IPS-NIHi11 (cell line): Measurements from ENCODE around the gene DCUN1D4.
"Not testable (repeated sequence)": the region's sequence is repeated elsewhere in the genome, so short reads cannot be mapped to it uniquely, and the experiment has no call there.

Experiments
- DNase-seq: peaks from one replicate; pipeline ENCODE4 v3.0.0; 2012; ENCODE audit warnings: mixed read lengths, low spot score

DCUN1D4 gene

GRCh38 chr4:51855270-51855669, 12.3 kb downstream of the DCUN1D4 start:
- no peak for DNase-seq

DNA sequence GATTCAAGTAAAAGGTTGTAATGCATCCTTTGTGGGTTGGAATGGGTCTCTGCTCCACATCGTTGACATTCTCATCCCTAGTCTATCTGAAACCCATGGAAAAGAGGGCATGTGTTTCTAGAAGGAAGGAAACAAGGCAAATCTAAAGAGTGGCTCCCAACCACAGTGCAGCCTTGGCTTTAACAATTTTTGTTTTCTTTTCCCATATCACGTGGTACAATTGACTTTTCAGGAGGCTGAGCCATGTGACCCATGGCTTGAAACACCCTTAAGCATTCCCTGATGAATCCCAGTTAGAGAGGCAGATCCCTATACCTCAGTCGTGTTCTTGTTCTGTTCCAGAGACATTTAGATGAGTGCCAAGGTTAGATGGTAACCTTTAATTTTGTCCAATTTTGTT, 12.8 kb downstream of the DCUN1D4 start:
- no peak for DNase-seq

DNA sequence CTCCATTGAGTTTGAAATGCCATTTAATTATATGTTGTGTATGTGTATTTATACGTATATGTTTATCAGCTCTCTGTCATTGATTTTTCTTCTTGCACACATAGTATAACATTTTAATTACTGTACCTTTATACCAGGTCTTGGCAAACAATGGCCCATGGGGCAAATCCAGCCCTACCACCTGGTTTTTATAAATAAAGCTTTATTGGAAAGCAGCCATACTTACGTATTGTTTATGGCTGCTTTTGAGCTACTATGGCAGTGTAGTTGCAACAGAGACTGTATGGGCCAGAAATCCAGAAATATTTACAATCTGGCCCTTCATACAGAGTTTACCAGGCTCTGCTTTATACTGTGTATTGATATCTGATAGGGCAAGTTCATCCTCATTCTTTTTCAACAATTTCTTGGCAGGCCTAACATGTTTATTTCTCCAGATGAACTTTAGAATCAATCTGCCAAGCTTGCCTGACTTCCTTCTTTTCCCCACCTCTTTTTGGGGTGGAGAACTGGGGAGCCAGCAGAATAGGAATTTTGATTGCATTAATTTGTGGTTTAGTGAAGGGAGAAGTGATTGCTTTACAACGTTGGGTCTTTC, 15.8 kb downstream of the DCUN1D4 start:
- no peak for DNase-seq

DNA sequence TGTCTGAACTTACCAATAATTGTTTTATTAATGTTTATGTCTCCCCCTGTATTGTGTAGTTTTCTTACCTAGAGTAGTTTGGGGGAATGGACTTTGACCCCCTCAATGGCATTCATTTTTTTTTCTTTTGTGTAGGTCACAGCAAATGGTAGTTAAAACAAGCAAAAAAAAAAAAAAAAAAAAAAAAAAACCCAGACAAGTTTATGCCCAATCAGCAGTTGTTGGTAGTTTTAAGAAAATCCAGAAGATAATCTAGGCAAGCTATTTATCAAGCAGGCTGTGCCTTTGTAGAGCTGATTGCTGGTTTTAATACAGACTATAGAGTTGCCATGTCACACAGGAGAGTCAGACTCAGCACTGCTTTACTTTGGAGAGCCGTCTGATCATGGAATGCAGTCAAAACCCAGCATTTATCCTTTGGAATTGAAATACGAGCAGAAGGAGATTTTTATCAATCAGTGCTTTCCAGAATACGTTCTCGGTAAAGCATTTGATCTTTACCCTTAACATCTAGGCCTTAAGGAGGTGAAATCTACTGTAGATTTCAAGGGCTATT, 16.6 kb downstream of the DCUN1D4 start:
- no peak for DNase-seq

GRCh38 chr4:51862199-51862598, 19.2 kb downstream of the DCUN1D4 start:
- no peak for DNase-seq

DNA sequence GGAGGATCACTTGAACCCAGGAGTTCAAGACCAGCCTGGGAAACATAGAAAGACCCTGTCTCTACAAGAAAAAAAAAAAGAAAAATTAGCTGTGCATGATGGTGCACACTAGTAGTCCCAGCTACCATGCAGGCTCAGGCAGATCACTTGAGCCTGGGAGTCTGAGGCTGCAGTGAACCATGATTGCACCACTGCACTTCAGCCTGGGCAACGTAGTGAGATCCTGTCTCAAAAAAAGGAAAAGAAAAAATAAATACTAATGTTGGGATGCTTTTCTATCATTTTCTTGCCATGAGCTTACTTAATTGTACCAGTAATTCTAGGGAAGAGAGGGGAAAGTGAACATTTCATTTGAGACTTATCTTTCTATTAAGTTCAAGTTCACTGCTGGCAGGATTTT, 19.8 kb downstream of the DCUN1D4 start:
- DNase-seq, result no peak

- no peak for DNase-seq
These were observed 22.8 kb downstream of the DCUN1D4 start for GRCh38 chr4:51865717-51866116.

GRCh38 chr4:51866835-51867234, 23.9 kb downstream of the DCUN1D4 start:
- DNase-seq, result no peak

- DNase-seq, result no peak
These were observed 24.9 kb downstream of the DCUN1D4 start for GRCh38 chr4:51867689-51868448.

- no peak for DNase-seq
These were observed 25.5 kb downstream of the DCUN1D4 start for GRCh38 chr4:51868449-51868847.

DNA sequence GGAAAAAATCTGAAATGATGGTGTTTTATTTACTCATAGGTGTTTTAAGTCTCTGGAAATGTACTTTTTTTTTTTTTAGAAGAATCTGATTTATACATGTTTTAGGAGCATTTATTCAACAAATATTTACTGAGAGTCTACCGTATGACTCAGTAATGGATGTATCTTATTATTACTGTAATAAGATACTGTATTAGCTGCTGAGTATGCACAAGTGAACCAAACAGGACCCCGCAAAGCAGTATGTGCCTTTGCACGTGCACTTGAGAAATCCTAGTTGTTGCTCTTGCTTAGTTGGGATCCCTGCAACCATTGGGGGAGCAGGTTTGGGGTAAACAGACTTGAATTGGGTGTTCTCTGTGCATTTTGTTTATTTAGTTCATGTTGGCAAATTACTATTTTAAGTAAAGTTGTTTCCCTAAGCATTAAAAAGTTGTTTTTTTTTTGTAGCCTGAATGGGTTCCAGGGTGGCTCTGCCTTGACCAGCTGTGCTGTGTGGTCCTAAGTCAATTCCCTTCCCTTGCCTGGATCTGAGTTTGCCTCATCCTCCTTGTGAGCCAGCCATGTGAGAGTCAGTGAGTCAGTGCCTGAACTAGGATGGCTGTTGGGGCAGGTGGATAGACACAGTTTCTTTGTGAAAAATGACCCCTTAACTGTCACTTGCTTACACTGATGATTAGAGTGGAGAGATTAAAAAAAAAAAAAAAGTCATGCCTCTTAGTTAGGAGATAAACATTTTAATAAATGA, 27.7 kb downstream of the DCUN1D4 start:
- no peak for DNase-seq

DNA sequence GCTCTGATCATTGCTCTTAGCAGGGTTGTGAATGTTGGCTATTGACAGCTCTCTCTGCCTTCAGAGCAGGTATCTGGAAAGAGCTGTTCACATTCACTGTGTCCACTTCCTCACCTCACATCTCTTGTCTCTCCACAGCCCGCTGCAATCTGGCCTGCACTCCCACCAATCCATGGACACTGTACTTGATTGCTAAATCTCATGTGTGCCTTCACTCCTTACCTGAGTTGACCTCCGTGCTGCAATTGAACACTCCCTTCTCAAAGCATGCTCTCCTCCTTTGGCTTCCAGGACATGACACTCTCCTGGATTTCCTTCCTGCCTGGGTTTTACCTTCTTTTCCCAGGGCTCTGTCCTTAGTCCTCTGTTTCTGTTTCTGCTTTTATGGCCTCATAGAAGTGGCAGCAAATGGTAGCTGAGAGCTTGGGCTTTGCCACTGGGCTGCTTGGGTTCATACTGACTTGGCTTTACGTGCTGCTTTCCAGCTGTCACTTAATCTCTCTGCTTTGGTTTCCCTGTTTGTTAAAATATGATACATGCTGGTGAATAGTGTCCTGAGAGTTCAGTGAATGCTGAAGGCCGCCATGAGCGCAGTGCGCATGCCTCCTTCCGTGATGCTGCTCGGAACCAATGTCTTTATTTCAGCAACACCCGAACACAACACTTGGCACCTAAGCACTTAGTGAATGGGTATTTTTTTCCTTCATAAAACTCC, 29.5 kb downstream of the DCUN1D4 start:
- no peak for DNase-seq

DNA sequence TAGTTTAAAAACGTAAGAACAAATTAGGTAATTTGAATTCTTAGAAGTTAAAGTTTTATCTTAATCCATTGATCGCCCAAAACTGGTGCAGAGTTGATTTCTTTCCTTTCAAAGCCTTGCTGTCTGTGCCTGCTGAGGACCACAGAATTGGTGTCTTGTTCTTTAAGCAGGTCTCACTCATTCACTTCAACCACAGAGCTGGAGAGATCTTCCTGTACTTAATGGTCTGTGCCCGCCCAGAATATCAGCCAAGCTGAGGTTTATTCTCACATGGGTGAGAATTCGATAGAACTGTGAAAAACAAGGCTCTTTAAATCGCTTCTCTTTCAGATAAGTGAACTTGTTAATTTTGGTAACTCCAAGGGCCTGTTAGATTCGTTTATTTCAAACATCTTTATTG, 31.6 kb downstream of the DCUN1D4 start:
- no peak for DNase-seq

DNA sequence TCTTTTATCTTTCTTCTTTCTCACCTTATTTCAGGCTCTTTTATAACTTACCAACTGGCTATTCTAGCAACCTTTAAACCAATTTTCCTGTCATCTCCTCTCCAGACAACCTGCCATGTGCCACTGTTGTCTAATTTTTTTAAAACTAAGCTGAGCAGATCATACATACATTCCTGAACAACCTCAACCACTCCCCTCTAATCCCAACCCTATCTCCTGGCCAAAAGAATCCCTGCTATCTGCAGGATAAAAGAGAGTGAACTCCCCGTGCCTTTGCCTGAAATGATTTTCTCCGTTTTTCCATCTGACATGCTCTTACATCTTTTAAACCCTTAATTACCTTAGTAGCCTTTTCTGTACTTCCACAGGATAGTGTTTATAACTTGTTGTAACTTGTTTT, 35.5 kb downstream of the DCUN1D4 start:
- DNase-seq, result no peak

GRCh38 chr4:51880016-51880915, 37.3 kb downstream of the DCUN1D4 start:
- DNase-seq, result no peak

GRCh38 chr4:51884055-51884454, 41.1 kb downstream of the DCUN1D4 start:
- peak; percentile 13 for DNase-seq

GRCh38 chr4:51884606-51885005, 41.7 kb downstream of the DCUN1D4 start:
- DNase-seq, result peak; percentile 18

GRCh38 chr4:51885363-51885762, 42.4 kb downstream of the DCUN1D4 start:
- peak; percentile 53 for DNase-seq

GRCh38 chr4:51890760-51891159, 47.8 kb downstream of the DCUN1D4 start:
- no peak for DNase-seq

DNA sequence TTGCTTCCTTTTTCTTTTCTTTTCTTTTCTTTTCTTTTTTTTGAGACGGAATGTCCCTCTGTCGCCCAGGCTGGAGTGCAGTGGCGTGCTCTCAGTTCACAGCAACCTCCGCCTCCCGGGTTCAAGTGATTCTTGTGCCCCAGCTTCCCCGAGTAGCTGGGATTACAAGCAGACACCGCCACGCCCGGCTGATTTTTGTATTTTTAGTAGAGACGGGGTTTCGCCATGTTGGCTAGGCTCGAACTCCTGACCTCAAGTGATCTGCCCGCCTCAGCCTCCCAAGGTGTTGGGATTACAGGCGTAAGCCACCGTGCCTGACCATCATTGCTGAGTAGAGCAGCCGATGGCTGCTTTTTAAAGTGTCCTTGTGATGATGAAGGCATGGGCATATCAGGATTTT, 50.4 kb downstream of the DCUN1D4 start:
- DNase-seq, result not testable (repeated sequence)

DNA sequence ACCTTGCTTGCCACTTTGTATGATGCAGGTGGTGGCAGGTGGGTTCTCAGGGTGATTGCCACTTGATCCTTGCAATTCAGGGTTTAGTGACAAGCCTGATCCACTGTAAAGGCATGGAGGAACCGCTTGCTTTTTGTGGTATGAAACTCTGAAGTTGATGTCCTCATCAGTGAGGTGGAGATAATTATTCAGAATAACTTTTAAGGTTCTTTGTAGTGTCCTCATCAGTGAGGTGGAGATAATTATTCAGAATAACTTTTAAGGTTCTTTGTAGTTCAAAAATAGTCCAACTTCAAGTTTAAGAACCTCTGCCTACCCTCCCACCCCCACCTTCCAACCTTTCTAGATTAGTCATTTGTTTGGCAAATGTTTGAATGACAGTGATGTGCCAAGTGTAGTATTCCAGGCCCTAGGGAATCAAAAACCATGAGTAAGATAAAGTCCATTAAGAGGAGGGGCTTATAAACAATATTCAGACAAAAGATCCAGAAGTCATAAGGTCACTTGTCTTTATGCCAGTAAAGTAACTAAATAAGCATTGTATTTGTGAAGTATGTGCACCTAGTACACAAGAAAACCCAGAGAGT, 51.2 kb downstream of the DCUN1D4 start:
- no peak for DNase-seq
